Testis (tissue), 2 donors: ENCODE measurements around the gene VPREB3.

ENCODE experiments used
- CTCF ChIP-seq, 3 experiments: fragments of 450-650 bp in 2 of 3; fragments of 200-600 bp in 1 of 3; sonication (generic) in 1 of 3; IDR thresholded peaks; one replicate each; pipeline ENCODE4 v1.5.1; 2016 to 2019; ENCODE audit warnings: antibody characterized with exemption in 3 of 3, mild to moderate bottlenecking in 2 of 3, moderate library complexity in 1 of 3
- POLR2A ChIP-seq: fragments of 450-650 bp; IDR thresholded peaks from one replicate; pipeline ENCODE4 v1.6.1; 2017; ENCODE audit warnings: antibody characterized with exemption, mild to moderate bottlenecking, moderate library complexity

- TF ChIP-seq CTCF (IDR thresholded peaks at IDR 0.05) (no peak), POLR2A (no peak)
These were observed 34.9 kb upstream of the VPREB3 start for GRCh38 chr22:23789121-23789520.
